ENCODE results near the gene HIVEP3.

GRCh38 chr1:41673806-41674205 lies 244.9 kb downstream of the HIVEP3 start:
- TF ChIP-seq ZNF274 (IDR thresholded peaks at IDR 0.05; ENCODE audit: low read depth, low read length) (no peak), SUZ12 (IDR thresholded peaks at IDR 0.05; ENCODE audit: extremely low read depth, insufficient read depth, insufficient read length) (no peak), YY1 (IDR thresholded peaks at IDR 0.05; ENCODE audit: insufficient read depth, insufficient read length) (no peak)
